Forelimb muscle (tissue), 1 donor: ENCODE data around the gene GYPE. TPM values are rescaled to one million over a fixed set of nuclear protein-coding genes. Genes with fewer than 3 reads are reported as not detected.
"Not testable (repeated sequence)": the region's sequence is repeated elsewhere in the genome, so short reads cannot be mapped to it uniquely, and the experiment has no call there.

Experiments
- DNase-seq: peaks from one replicate; pipeline ENCODE4 v3.0.0-alpha.2; 2013; ENCODE audit warnings: low read depth
- polyA plus RNA-seq: library from polyadenylated mRNA; unstranded; fragments of 120-200 nt; gene quantifications from one replicate; pipeline ENCODE4 v1.2.1, GENCODE V29; 2013; ENCODE audit not compliant: insufficient read length

The GYPE gene
- polyA plus RNA-seq, 1 donor, result 1.4 TPM

DNA sequence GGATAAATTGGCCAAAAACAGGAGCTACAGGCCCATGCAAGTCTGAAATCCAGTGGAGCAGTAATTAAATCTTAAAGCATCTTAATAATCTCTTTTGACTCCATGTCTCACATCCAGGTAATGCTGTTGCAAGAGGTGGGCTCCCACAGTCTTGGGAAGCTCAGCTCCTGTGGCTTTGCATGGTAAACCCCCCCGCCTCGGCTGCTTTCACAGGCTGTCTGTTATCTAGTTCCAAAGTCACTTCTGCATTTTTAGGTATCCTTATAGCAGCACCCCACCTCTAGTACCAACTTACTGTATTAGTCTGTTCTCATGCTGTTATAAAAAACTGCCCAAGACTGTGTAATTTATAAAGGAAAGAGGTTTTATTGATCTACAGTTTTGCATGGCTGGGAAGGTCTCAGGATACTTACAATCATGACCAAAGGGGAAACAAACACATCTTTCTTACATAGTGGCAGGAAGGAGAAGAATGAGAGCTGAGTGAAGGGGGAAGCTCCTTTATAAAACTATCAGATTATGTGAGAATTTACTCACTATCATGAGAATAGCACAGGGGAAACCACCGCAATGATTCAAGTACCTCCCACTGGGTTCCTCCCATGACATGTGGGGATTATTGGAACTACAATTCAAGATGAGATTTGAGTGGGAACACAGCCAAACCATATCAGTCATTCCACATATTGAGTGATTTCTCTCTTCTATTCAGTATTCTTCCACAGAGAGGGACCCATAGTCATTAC, 34.7 kb downstream of the GYPE start:
- not testable (repeated sequence) for DNase-seq

DNA sequence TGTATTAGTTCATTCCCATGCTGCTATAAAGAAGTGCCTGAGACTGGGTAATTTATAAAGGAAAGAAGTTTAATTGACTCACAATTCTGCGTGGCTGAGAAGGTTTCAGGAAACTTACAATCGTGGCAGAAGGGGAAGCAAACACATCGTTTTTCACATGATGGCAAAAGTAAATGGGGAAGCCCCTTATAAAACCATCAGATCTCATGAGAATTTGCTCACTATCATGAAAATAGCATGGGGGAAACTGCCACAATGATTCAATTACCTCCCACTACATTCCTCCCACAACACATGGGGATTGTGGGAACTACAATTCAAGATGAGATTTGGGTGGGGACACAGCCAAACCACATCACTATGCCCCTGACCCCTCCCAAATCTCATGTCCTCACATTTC, 35.4 kb downstream of the GYPE start:
- not testable (repeated sequence) for DNase-seq

- not testable (repeated sequence) for DNase-seq
These were observed 42.6 kb downstream of the GYPE start for GRCh38 chr4:143862716-143863115.

- DNase-seq, result no peak
These were observed 46.9 kb downstream of the GYPE start for GRCh38 chr4:143858456-143858855.

- DNase-seq, result not testable (repeated sequence)
These were observed 47.7 kb downstream of the GYPE start for GRCh38 chr4:143857391-143858336.

- not testable (repeated sequence) for DNase-seq
These were observed 49.3 kb downstream of the GYPE start for GRCh38 chr4:143856017-143856557.

DNA sequence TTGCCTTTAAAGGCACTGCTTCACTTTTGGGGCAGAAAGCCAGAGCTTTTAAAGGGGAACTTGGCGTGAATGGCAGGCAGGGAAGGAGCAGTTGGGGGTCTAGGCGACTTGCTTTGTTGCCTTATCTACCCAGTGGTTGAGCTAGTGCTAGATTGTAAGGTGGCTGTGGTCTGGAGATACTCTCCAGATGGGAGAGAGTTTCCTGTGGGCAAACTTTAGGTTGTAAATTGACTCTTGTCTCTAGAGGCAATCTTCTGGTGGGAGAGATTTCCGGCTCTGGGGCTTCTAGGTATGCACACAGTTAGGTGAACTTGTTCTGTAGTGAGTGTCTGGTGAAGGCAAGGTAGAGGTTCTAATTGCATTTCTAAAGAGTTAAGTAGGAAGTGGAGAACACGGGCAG, 50.7 kb downstream of the GYPE start:
- DNase-seq, result not testable (repeated sequence)

DNA sequence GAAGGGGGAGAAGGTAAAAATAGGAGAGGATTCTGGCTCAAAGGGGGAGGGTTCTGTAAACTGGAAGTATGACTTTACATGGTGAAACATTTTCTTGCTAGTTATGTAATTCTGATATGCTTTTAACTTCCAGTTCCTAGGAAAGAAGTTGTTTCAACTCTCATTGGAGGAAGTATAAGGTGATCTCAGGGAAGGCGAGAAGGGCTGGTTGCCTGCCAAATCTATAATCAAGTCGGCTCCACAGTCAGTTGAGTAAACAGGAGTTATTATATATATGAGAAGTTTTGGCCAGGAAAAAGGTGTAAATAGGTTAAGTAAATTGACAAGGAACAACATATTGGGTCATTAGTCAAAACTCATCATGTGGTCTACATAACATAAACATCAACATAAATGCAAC, 56.1 kb downstream of the GYPE start:
- DNase-seq, result not testable (repeated sequence)

DNA sequence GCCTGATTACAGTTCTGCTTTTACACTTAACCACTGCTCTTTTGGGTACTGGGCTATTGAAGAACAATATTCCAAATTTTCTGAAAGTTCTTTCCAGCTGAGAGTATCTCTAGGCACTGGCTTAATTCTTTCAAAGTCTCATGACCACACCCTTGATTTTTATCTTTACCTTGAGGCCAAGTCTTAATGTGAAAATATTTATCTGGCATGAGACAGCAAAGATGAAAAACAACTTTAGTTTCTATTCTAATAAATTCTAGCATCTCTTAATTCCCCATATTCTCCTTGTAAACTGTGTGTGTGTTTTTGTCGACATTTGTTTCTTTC, 61.9 kb downstream of the GYPE start:
- DNase-seq, result not testable (repeated sequence)

GRCh38 chr4:143842624-143843505, 62.5 kb downstream of the GYPE start:
- DNase-seq, result peak; percentile 6

GRCh38 chr4:143839413-143839812, 65.9 kb downstream of the GYPE start:
- DNase-seq, result not testable (repeated sequence)

DNA sequence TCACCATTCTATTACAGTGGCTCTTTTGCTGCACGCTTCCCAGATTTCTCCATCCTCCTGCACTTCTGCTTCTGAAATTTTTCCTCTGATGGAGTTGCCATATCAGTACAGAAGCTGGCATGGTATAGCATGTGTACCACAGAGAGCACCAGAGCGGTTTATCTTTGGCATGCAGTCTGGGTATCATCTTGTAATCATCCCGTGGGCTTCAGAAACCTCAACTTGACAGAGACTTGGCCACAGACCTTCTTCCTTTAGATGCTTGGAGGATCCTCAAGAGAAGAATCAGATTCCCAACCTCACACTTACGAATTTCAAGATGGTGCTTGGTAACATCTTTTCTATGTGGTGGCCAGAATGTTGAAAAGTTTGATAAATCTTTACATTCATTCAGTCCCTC, 71.2 kb downstream of the GYPE start:
- not testable (repeated sequence) for DNase-seq

DNA sequence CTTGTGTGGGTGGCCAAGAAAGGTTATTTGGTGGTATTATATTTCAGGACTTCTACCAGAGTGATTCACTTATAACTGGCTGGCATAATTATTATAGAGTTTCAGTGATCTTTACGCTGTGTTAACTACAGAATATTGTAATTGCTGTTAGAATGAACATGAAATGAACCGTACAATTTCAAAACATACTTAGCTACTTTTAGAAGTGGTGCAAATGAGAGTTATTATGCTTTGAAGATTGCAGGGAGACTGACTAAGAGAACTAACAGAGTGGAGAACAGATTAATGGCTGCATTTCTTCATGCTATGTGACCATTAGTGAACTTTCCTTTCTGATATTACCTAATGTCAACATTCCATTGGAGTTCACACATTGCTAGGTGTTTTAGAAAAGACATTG, 71.7 kb downstream of the GYPE start:
- not testable (repeated sequence) for DNase-seq

GRCh38 chr4:143830576-143830975, 74.8 kb downstream of the GYPE start:
- not testable (repeated sequence) for DNase-seq

DNA sequence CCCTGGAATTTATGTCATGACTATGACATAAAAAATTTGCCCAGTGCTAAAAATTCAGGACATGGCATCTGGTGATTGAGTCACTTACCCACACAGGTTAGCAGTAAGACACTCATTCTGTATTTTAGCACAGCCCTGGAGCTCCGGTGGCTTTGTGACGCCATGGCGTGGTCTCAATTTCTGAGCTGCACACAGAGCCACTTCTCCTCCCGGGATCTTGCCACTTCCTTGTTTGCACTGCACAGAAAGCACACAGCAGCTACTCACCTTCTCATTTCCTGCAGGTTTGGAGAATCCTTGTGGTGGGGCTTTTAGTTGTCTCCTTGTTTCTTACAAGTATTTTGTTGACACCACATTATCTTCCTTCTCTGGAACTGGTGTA, 76.1 kb downstream of the GYPE start:
- DNase-seq, result not testable (repeated sequence)

Other genes with a start within 250 kb of the GYPE start
- 0.15 TPM for gene FREM3, start 204.9 kb downstream of the GYPE start, polyA plus RNA-seq
- 2.5 TPM for gene GYPB, start 113.8 kb upstream of the GYPE start, polyA plus RNA-seq
- 3.9 TPM for gene GYPA, start 235.2 kb upstream of the GYPE start, polyA plus RNA-seq